ENCODE data around the gene FMNL1.

The FMNL1 gene

DNA sequence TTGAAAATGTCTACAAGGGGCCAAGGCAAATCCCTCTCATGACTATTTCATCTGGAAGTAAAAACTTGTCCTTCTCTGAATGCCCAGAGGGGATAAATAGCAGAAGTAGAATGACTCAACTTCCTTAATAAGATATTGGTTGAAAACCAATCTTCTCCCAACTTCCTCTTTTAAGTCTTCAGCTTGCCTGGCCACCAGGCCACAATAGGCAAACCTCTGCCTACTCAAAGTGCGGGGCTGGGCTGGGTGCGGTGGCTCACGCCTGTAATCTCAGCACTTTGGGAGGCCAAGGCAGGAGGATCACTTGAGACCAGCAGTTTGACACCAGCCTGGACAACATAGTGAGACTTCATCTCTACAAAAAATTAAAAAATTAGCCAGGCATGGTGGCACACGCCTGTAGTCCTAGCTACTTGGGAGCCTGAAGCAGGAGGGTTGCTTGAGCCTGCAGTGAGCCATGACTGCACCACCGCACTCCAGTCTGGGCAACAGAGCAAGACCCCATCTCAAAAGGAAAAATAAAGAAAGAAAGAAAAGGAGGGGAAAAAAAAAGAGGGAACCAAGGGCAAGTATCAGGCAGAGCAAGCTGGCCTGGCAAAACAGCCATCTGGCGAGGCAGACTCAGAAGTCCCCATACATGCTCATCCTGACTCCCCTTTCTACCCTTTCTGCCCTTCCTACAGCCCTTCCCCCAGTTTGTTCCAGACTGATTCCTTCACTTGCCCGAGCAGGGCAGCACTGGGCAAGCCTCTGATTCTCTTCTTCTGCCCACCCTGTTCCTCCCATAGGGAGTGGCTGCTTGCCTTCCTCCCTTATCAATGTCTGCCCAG lies 74.5 kb downstream of the FMNL1 start:
- H3K27me3 ChIP-seq (ENCODE audit: insufficient read depth, poor library complexity, severe bottlenecking), result no peaks in the 10 kb centered on the region
- no peaks in the 10 kb centered on the region for H3K9me3 ChIP-seq (ENCODE audit: severe bottlenecking)
- H3K4me3 ChIP-seq (ENCODE audit: severe bottlenecking), result no peak overlapping the region
- peaks cover 66% of the 10 kb centered on the region for H3K4me1 ChIP-seq (ENCODE audit: insufficient read depth, poor library complexity, severe bottlenecking)
- peaks cover 31% of the 10 kb centered on the region for H3K36me3 ChIP-seq (ENCODE audit: low read depth)
- DNase-seq (ENCODE audit: low spot score) (no peak), ATAC-seq (ENCODE audit: low read depth) (peak; percentile 24)
- peak overlapping the region; percentile 88 for H3K27ac ChIP-seq (ENCODE audit: poor library complexity, severe bottlenecking)
- TF ChIP-seq, protein P1, sequence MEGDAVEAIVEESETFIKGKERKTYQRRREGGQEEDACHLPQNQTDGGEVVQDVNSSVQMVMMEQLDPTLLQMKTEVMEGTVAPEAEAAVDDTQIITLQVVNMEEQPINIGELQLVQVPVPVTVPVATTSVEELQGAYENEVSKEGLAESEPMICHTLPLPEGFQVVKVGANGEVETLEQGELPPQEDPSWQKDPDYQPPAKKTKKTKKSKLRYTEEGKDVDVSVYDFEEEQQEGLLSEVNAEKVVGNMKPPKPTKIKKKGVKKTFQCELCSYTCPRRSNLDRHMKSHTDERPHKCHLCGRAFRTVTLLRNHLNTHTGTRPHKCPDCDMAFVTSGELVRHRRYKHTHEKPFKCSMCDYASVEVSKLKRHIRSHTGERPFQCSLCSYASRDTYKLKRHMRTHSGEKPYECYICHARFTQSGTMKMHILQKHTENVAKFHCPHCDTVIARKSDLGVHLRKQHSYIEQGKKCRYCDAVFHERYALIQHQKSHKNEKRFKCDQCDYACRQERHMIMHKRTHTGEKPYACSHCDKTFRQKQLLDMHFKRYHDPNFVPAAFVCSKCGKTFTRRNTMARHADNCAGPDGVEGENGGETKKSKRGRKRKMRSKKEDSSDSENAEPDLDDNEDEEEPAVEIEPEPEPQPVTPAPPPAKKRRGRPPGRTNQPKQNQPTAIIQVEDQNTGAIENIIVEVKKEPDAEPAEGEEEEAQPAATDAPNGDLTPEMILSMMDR (IDR thresholded peaks at IDR 0.05; ENCODE audit: poor library complexity, severe bottlenecking), result no peak

DNA sequence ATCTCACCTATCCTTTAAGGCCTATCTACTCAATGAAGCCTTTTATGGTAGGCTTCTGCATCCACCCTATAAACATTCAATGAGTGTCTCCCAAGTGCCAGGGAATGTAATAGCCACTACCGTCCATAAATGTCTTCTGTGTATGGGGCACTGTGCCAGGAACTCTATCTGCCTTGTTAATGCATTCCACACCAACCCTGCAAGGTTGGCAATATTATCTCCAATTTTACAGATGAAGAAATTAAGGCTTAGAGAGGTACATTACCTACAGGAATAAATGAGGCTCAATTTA lies 75.1 kb downstream of the FMNL1 start:
- H3K4me1 ChIP-seq (ENCODE audit: insufficient read depth, poor library complexity, severe bottlenecking), result peaks cover 66% of the 10 kb centered on the region
- ATAC-seq (ENCODE audit: low read depth), result no peak
- H3K27ac ChIP-seq (ENCODE audit: poor library complexity, severe bottlenecking), result peak overlapping the region; percentile 88
- peaks cover 29% of the 10 kb centered on the region for H3K36me3 ChIP-seq (ENCODE audit: low read depth)
- no peaks in the 10 kb centered on the region for H3K27me3 ChIP-seq (ENCODE audit: insufficient read depth, poor library complexity, severe bottlenecking)
- TF ChIP-seq, protein P1 (IDR thresholded peaks at IDR 0.05; ENCODE audit: poor library complexity, severe bottlenecking), result no peak
- DNase-seq (ENCODE audit: low spot score), result no peak
- no peak overlapping the region for H3K4me3 ChIP-seq (ENCODE audit: severe bottlenecking)
- H3K9me3 ChIP-seq (ENCODE audit: severe bottlenecking), result no peaks in the 10 kb centered on the region

Measured in RWPE2 (cell line).